ENCODE measurements around the gene PRKACG. TPM values are rescaled to one million over a fixed set of nuclear protein-coding genes. Genes with fewer than 3 reads are reported as not detected.

The PRKACG gene
- total RNA-seq, 1 donor from 2014 or later = not detected

GRCh38 chr9:68981789-68982188 is 32.1 kb downstream of the PRKACG start:
- no peak for DNase-seq

- no peak for DNase-seq
Measured at GRCh38 chr9:68980341-68980914, 33.5 kb downstream of the PRKACG start.

- DNase-seq = peak; percentile 10
Measured at GRCh38 chr9:68979538-68980314, 34.2 kb downstream of the PRKACG start.

- DNase-seq = no peak
Measured at GRCh38 chr9:68978501-68978900, 35.4 kb downstream of the PRKACG start.

- DNase-seq = no peak
Measured at GRCh38 chr9:68978066-68978465, 35.8 kb downstream of the PRKACG start.

GRCh38 chr9:68975365-68976043 is 38.4 kb downstream of the PRKACG start:
- no peak for DNase-seq

- no peak for DNase-seq
Measured at GRCh38 chr9:68974901-68975300, 39.0 kb downstream of the PRKACG start.

- no peak for DNase-seq
Measured at GRCh38 chr9:68974431-68974830, 39.5 kb downstream of the PRKACG start.

- no peak for DNase-seq
Measured at GRCh38 chr9:68973619-68974018, 40.3 kb downstream of the PRKACG start.

- DNase-seq = no peak
Measured at GRCh38 chr9:68970151-68970550, 43.8 kb downstream of the PRKACG start.

GRCh38 chr9:68969538-68969937 is 44.4 kb downstream of the PRKACG start:
- no peak for DNase-seq

GRCh38 chr9:68967800-68968199 is 46.1 kb downstream of the PRKACG start:
- DNase-seq = no peak

- DNase-seq = no peak
Measured at GRCh38 chr9:68966496-68966944, 47.4 kb downstream of the PRKACG start.

GRCh38 chr9:68964765-68965164 is 49.1 kb downstream of the PRKACG start:
- no peak for DNase-seq

GRCh38 chr9:68964102-68964541 is 49.8 kb downstream of the PRKACG start:
- DNase-seq = no peak

GRCh38 chr9:68963416-68963815 is 50.5 kb downstream of the PRKACG start:
- no peak for DNase-seq

Other genes starting within 250 kb of the PRKACG start
- gene FXN, start 21.6 kb upstream of the PRKACG start, total RNA-seq = 1.1 TPM
- 4.5 TPM for gene TJP2, start 160.2 kb upstream of the PRKACG start, total RNA-seq

Measured in occipital lobe (tissue), 2 donors.